NB4 (cell line): ENCODE data around the gene NELFCD.

Experiments used
- CTCF ChIP-seq: IDR thresholded peaks from one replicate; pipeline ENCODE4 v1.5.1; 2012; ENCODE audit warnings: low read depth, low read length
- POLR2A ChIP-seq: IDR thresholded peaks from 2 replicates; pipeline ENCODE4 v1.6.1; 2011; ENCODE audit warnings: mild to moderate bottlenecking; ENCODE audit not compliant: insufficient read length; ENCODE audit errors: extremely low read depth

GRCh38 chr20:59013959-59014608 is 33.0 kb downstream of the NELFCD start:
- TF ChIP-seq CTCF = no peak
- no peak for TF ChIP-seq POLR2A
